Liver (tissue), 3 donors: Measurements from ENCODE around the gene RAD51C.
"Not testable (repeated sequence)": the region's sequence is repeated elsewhere in the genome, so short reads cannot be mapped to it uniquely, and the experiment has no call there.

Source experiments
- REST ChIP-seq: IDR thresholded peaks from 2 replicates; pipeline ENCODE4 v1.6.1; 2016; ENCODE audit warnings: antibody characterized with exemption, mild to moderate bottlenecking
- SP1 ChIP-seq: IDR thresholded peaks from 2 replicates; pipeline ENCODE4 v1.6.1; 2018; ENCODE audit warnings: antibody characterized with exemption, mild to moderate bottlenecking
- YY1 ChIP-seq: IDR thresholded peaks from 2 replicates; pipeline ENCODE4 v1.6.1; 2016; ENCODE audit warnings: antibody characterized with exemption, mild to moderate bottlenecking
- TF ChIP-seq, protein P1 (sequence below): fragments of 150-350 bp; IDR thresholded peaks from 2 replicates; pipeline ENCODE4 v1.5.1; 2017; ENCODE audit warnings: improper control_type of control experiment, low read depth, low read length; ENCODE audit not compliant: missing input control
- donor health status: healthy.
- donor health status: healthy.

- TF ChIP-seq, protein P1, sequence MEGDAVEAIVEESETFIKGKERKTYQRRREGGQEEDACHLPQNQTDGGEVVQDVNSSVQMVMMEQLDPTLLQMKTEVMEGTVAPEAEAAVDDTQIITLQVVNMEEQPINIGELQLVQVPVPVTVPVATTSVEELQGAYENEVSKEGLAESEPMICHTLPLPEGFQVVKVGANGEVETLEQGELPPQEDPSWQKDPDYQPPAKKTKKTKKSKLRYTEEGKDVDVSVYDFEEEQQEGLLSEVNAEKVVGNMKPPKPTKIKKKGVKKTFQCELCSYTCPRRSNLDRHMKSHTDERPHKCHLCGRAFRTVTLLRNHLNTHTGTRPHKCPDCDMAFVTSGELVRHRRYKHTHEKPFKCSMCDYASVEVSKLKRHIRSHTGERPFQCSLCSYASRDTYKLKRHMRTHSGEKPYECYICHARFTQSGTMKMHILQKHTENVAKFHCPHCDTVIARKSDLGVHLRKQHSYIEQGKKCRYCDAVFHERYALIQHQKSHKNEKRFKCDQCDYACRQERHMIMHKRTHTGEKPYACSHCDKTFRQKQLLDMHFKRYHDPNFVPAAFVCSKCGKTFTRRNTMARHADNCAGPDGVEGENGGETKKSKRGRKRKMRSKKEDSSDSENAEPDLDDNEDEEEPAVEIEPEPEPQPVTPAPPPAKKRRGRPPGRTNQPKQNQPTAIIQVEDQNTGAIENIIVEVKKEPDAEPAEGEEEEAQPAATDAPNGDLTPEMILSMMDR: not testable (repeated sequence)
- TF ChIP-seq YY1, REST, SP1: not testable (repeated sequence)
Measured at GRCh38 chr17:58778482-58778881, 86.1 kb downstream of the RAD51C start.
